Activated CD4-positive, alpha-beta T cell treated with anti-CD3 and anti-CD28 coated beads for 48 hours (primary cell): ENCODE measurements around the gene LCLAT1.
"Not testable (repeated sequence)": the region's sequence is repeated elsewhere in the genome, so short reads cannot be mapped to it uniquely, and the experiment has no call there.

Experiments
- DNase-seq: peaks from one replicate; pipeline ENCODE4 v3.0.0-alpha.2; 2020

Gene LCLAT1

GRCh38 chr2:30492185-30492584 is 45.1 kb downstream of the LCLAT1 start:
- no peak for DNase-seq

GRCh38 chr2:30492619-30493018 is 45.6 kb downstream of the LCLAT1 start:
- no peak for DNase-seq

DNA sequence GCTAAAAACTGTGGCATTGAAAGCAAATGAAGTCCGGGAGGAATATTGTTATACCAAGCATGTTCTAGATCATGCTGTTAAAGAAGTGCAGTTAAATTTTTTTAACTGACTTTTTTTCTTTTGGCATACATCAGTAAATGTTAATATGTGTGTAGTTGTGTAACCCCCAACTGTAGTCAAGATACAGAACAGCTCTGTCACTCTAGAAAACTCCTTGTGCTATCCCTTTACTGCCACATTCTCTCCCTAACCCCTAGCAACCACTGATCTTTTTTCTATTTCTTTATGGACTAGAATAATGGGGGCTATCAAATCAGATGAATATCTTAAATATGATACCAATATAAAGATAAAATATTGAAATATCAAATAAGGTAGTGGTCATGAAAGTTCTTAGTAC is 46.4 kb downstream of the LCLAT1 start:
- no peak for DNase-seq

DNA sequence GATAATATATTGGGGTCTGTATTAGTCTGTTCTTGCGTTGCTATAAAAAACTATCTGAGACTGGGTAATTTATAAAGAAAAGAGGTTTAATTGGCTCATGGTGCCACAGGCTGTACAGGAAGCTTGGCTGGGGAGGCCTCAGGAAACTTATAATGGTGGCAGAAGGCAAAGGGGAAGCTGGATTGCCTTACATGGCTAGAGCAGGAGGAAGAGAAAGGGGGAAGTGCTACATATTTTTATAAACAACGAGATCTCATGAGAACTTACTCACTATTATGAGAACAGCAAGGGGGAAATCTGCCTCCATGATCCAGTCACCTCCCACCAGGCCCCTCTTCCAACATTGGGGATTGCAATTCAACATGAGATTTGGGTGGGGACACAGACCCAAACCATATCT is 48.9 kb downstream of the LCLAT1 start:
- not testable (repeated sequence) for DNase-seq

- no peak for DNase-seq
Observed at GRCh38 chr2:30499681-30500080, 52.6 kb downstream of the LCLAT1 start.

DNA sequence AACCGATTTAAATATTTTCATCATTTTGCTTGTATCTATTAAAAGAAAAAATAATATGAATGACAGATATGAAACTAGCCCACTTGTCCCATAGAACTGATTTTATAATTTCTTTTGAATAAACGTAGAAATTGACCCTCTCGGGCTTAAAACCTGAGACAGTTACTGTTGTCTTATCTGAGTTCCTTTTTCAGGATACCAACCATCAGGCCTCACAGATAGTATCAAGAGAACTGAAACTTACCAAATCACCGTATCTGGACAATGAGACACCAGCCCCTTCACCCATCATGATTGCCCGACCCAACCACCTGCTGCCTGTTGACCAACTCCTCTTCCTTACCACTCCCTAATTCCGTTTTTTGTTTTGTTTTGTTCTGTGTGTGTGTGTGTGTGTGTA is 53.7 kb downstream of the LCLAT1 start:
- no peak for DNase-seq

- no peak for DNase-seq
Observed at GRCh38 chr2:30502310-30502709, 55.3 kb downstream of the LCLAT1 start.

GRCh38 chr2:30503007-30503694 is 56.1 kb downstream of the LCLAT1 start:
- no peak for DNase-seq

- DNase-seq = no peak
Observed at GRCh38 chr2:30503695-30504052, 56.6 kb downstream of the LCLAT1 start.

DNA sequence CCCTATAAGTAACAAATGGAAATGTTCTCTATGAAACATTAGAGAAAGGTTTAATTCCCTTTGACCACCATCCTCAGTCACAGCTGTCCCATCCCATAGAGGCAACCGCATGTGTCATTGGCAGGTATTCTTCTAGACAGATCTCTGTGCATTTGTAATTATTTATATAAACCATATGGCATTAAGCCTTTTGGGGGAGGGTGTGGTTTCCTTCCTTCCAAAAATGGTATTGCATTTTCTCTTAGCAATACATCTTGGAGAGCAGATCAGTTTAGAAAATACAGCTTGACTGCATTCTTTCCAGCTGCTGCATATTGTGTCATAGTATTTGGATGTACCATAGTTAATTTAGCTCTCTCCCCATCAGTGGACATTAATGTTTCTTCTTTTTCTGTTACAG is 57.7 kb downstream of the LCLAT1 start:
- no peak for DNase-seq

- no peak for DNase-seq
Observed at GRCh38 chr2:30505500-30506180, 58.6 kb downstream of the LCLAT1 start.

- not testable (repeated sequence) for DNase-seq
Observed at GRCh38 chr2:30507460-30507859, 60.4 kb downstream of the LCLAT1 start.

- no peak for DNase-seq
Observed at GRCh38 chr2:30509716-30510115, 62.7 kb downstream of the LCLAT1 start.

DNA sequence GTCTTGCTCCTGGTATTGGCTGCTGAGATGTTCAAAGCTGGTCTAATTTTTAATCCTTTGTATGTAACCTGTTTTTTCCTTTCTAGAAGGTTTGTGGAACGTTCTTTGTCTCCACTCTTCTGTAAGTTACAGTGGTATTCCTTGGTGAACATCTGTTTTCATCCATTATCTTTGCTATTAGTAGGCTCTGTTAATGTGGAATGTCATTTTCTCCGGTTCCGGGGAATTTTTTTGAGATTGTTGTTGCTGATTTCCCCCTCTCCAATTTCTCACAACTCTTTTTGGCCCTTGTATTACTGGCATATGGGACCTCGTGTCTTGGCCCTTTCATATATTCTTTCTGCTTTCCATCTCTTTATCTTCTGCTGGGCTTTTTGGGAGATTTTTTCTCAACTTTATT is 63.4 kb downstream of the LCLAT1 start:
- no peak for DNase-seq

DNA sequence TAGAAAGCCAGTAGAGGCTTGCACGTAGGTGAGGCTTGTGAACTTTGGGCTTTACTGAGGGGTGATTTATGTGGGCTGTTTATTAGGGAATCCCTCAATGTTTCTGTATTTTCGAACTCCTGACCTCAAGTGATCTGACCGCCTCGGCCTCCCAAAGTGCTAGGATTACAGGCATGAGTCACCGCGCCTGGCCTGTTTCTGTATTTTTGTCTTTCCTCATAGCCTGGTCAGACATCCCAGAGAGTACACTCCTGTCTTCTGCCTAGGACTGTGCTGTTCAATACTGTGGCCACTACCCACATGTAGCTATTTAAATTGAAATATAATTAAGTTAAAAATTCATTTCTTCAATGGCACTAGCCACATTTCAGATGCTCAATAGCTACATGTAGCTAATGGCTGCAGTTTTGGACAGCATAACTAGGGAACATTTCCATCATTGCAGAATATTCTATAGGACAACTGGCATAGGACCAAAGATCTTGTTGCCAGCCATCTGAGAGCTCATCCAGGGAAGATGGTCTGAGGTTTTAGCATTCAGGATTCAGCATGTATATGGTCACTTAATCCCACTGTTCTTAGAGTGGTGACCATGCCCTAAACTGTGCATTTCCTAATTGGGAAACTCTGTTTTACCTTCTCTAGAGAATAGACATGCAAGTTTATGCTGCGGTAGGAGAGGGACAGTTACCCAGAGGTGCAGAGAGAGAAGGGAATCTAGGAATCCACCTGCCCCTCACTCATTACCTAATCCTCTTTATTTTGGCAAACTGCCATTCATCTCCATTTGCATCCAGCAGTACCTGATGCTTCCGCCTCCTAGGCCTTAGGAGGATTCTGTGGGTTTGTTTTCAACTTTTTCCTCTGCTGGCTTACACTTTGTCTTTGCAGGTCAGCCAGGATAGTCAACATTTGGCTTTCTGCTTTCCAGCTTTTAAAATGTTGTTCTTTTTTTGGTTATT is 64.4 kb downstream of the LCLAT1 start:
- DNase-seq = no peak

GRCh38 chr2:30512243-30512886 is 65.3 kb downstream of the LCLAT1 start:
- DNase-seq = no peak

- not testable (repeated sequence) for DNase-seq
Observed at GRCh38 chr2:30513649-30514048, 66.6 kb downstream of the LCLAT1 start.

DNA sequence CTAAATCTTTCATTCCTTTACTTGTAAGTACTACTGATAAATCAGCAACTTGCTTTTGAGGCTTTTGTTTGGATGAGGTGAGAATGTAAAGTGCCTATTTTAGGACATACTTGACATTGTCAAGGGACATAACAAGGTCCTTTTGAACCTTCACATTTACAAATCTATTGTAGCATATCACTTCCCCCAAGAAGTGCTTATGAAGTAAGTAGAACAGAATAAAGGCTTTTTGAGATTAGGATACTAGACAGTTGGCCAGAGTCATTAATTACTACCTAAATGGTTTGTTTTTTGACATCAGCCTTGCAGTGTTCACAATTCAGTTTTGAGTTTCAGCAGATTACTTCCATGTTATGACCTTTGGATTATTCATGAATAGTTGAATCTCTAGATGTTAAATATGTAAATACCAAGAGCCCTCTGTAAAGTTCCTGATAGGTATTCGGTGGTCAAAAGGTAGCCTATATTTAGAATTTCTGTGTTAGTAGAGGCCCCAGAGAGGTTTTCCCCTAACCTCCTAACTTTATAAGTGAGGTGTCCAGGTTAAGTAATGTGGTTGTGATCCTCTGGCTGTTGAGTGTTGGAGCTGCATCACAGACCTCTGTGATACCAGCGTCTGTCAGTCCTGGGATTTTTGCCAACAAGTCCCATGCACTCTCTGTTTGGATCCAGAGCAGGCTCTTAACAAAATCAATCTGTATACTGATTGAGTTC is 67.2 kb downstream of the LCLAT1 start:
- DNase-seq = no peak

DNA sequence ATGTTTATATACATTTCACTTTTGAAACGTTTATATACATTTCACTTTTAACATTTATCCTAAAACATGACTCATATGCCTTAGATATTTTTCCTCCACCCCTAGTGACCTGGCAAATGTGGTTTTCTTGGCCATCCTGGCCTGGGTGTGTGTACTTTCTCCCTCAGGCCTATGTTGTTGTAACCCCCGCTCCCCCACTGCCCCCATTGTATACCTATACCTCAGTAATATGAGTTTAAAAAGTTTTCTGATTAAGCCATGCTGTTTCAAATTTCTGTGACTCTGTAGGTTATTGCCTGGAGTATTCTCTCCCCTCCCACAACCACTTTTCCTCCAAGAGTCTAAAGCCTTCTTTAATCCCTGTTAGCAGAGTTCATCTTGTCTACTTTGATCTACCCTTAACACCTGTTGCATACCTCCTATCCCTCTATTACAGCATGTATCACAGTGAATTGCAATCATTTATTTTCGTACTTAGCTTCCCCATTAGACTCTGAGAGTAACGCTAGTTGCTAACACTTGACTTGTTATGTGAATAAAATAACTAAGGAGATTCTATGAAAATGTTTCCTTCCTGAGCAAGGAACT is 67.9 kb downstream of the LCLAT1 start:
- DNase-seq = no peak

DNA sequence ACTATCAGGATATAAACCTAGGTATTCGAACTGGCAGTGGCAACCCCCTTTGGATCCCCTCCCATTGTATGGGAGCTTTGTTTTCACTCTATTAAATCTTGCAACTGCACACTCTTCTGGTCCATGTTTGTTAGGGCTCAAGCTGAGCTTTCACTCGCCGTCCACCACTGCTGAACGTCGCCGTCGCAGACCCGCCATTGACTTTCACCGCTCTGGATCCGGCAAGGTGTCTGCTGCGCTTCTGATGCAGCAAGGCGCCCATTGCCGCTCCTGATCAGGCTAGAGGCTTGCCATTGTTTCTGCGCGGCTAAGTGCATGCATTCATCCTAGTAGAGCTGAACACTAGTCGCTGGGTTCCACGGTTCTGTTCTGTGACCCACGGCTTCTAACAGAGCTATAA is 69.1 kb downstream of the LCLAT1 start:
- no peak for DNase-seq

DNA sequence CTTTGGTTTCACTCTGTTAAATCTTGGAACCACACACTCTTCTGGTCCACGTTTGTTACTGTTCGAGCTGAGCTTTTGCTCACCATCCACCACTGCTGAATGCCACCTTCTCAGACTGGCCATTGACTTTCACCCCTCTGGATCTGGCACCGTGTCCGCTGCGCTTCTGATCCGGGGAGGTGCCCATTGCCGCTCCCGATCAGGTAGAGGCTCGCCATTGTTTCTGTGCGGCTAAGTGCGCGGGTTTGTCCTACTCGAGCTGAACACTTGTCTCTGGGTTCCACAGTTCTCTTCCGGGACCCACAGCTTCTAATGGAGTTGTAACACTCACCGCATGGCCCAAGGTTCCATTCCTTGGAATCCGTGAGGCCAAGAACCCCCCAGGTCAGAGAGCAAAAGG is 72.8 kb downstream of the LCLAT1 start:
- no peak for DNase-seq

GRCh38 chr2:30522421-30522820 is 75.4 kb downstream of the LCLAT1 start:
- DNase-seq = no peak
